ENCODE measurements around the gene BPIFB1. TPM values are rescaled to one million over a fixed set of nuclear protein-coding genes. Genes with fewer than 3 reads are reported as not detected.

BPIFB1 gene
- total and polyA plus RNA-seq, 3 experiments from 2014 or later: not detected

DNA sequence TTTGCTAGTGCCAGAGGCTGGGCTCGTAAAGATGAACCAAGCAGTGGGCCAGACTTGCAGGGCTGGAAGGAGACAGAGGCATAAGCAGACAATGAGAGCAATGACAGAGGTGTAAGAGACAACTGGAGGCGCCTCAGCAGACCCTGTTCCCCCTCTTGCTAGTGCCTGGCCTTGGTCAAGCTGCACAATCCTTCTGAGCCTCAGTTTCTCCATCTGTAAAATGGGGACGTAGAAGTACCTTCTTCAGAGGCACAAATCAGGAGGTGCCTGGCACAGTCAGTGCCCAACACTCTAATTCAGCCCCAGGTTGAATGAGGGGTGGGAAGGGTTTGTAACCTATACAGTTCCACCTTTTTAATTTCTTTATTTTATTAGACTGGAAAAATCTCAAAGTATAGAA lies 23.2 kb downstream of the BPIFB1 start:
- no peak overlapping the region for H3K4me3 Mint-ChIP-seq
- Histone ChIP-seq H3K4me3 (ENCODE audit: low read length) (no peak overlapping the region), H3K9me3 (ENCODE audit: low read length) (no peaks in the 10 kb centered on the region), H3K4me1 (ENCODE audit: insufficient read depth, low read length) (no peaks in the 10 kb centered on the region), H3K27ac (ENCODE audit: low read depth, low read length) (no peak overlapping the region), H3K27me3 (ENCODE audit: insufficient read depth, low read length, poor library complexity, severe bottlenecking) (no peaks in the 10 kb centered on the region), H3K36me3 (ENCODE audit: insufficient read depth, low read length) (no peaks in the 10 kb centered on the region)
- H3K9me3 Mint-ChIP-seq: no peaks in the 10 kb centered on the region
- H3K36me3 Mint-ChIP-seq: no peaks in the 10 kb centered on the region
- no peak for DNase-seq
- POLR2A ChIA-PET: no interaction called here
- no peaks in the 10 kb centered on the region for H3K4me1 Mint-ChIP-seq
- CTCF ChIA-PET: no interaction called here
- H3K27me3 Mint-ChIP-seq: peaks cover 2 to 3% of the 10 kb centered on the region in 2 donors
- H3K27ac Mint-ChIP-seq: no peak overlapping the region

- Histone ChIP-seq H3K4me1 (ENCODE audit: insufficient read depth, low read length) (no peaks in the 10 kb centered on the region), H3K27me3 (ENCODE audit: insufficient read depth, low read length, poor library complexity, severe bottlenecking) (no peaks in the 10 kb centered on the region), H3K9me3 (ENCODE audit: low read length) (no peaks in the 10 kb centered on the region), H3K27ac (ENCODE audit: low read depth, low read length) (no peak overlapping the region), H3K36me3 (ENCODE audit: insufficient read depth, low read length) (no peaks in the 10 kb centered on the region), H3K4me3 (ENCODE audit: low read length) (no peak overlapping the region)
- no peak overlapping the region for H3K4me3 Mint-ChIP-seq
- no peaks in the 10 kb centered on the region for H3K9me3 Mint-ChIP-seq
- DNase-seq: no peak
- ChIA-PET CTCF (no interaction called here), POLR2A (no interaction called here)
- no peaks in the 10 kb centered on the region for H3K36me3 Mint-ChIP-seq
- H3K27me3 Mint-ChIP-seq: peaks cover 2 to 3% of the 10 kb centered on the region in 2 donors
- H3K4me1 Mint-ChIP-seq: no peaks in the 10 kb centered on the region
- no peak overlapping the region for H3K27ac Mint-ChIP-seq
These were observed 23.8 kb downstream of the BPIFB1 start for GRCh38 chr20:33306807-33307206.

DNA sequence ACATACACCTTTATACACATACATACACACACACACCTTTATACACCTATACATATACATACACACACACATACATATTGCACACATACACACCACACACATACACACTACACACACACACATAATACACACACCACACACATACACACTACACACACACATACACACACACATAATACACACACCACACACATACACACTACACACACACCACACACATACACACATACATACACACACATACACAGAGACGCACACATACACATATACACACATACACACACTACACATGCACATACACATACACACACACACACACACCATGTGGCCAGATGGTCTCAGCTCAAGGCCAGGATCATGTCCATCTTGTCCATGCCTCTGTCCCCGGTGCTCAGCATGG lies 25.7 kb downstream of the BPIFB1 start:
- no peaks in the 10 kb centered on the region for H3K9me3 Mint-ChIP-seq
- no peaks in the 10 kb centered on the region for H3K36me3 Mint-ChIP-seq
- CTCF ChIA-PET: no interaction called here
- Histone ChIP-seq H3K4me3 (ENCODE audit: low read length) (no peak overlapping the region), H3K9me3 (ENCODE audit: low read length) (no peaks in the 10 kb centered on the region), H3K36me3 (ENCODE audit: insufficient read depth, low read length) (no peaks in the 10 kb centered on the region), H3K4me1 (ENCODE audit: insufficient read depth, low read length) (no peaks in the 10 kb centered on the region), H3K27ac (ENCODE audit: low read depth, low read length) (no peak overlapping the region), H3K27me3 (ENCODE audit: insufficient read depth, low read length, poor library complexity, severe bottlenecking) (no peaks in the 10 kb centered on the region)
- H3K27me3 Mint-ChIP-seq: peaks cover 3 to 5% of the 10 kb centered on the region in 2 donors
- no peak for DNase-seq
- POLR2A ChIA-PET: no interaction called here
- no peak overlapping the region for H3K27ac Mint-ChIP-seq
- no peaks in the 10 kb centered on the region for H3K4me1 Mint-ChIP-seq
- H3K4me3 Mint-ChIP-seq: no peak overlapping the region

- Mint-ChIP-seq H3K36me3 (no peaks in the 10 kb centered on the region), H3K27ac (no peak overlapping the region), H3K27me3 (peaks cover 1 to 5% of the 10 kb centered on the region in 2 donors), H3K9me3 (no peaks in the 10 kb centered on the region), H3K4me3 (no peak overlapping the region), H3K4me1 (no peaks in the 10 kb centered on the region)
- no peaks in the 10 kb centered on the region for H3K36me3 ChIP-seq (ENCODE audit: insufficient read depth, low read length)
- H3K4me1 ChIP-seq (ENCODE audit: insufficient read depth, low read length): no peaks in the 10 kb centered on the region
- no peak for DNase-seq
- no peak overlapping the region for H3K4me3 ChIP-seq (ENCODE audit: low read length)
- ChIA-PET CTCF (no interaction called here), POLR2A (no interaction called here)
- no peak overlapping the region for H3K27ac ChIP-seq (ENCODE audit: low read depth, low read length)
- H3K27me3 ChIP-seq (ENCODE audit: insufficient read depth, low read length, poor library complexity, severe bottlenecking): no peaks in the 10 kb centered on the region
- no peaks in the 10 kb centered on the region for H3K9me3 ChIP-seq (ENCODE audit: low read length)
These were observed 26.6 kb downstream of the BPIFB1 start for GRCh38 chr20:33309631-33310030.

- Mint-ChIP-seq H3K4me3 (no peak overlapping the region), H3K9me3 (no peaks in the 10 kb centered on the region), H3K4me1 (no peaks in the 10 kb centered on the region), H3K27me3 (peaks cover 1 to 5% of the 10 kb centered on the region in 2 donors), H3K36me3 (no peaks in the 10 kb centered on the region), H3K27ac (no peak overlapping the region)
- Histone ChIP-seq H3K9me3 (ENCODE audit: low read length) (no peaks in the 10 kb centered on the region), H3K27ac (ENCODE audit: low read depth, low read length) (no peak overlapping the region), H3K36me3 (ENCODE audit: insufficient read depth, low read length) (no peaks in the 10 kb centered on the region), H3K4me1 (ENCODE audit: insufficient read depth, low read length) (no peaks in the 10 kb centered on the region), H3K4me3 (ENCODE audit: low read length) (no peak overlapping the region), H3K27me3 (ENCODE audit: insufficient read depth, low read length, poor library complexity, severe bottlenecking) (no peaks in the 10 kb centered on the region)
- no peak for DNase-seq
- CTCF ChIA-PET: no interaction called here
- POLR2A ChIA-PET: no interaction called here
These were observed 27.4 kb downstream of the BPIFB1 start for GRCh38 chr20:33310327-33310899.

GRCh38 chr20:33311011-33311410 lies 28.0 kb downstream of the BPIFB1 start:
- Mint-ChIP-seq H3K4me1 (no peaks in the 10 kb centered on the region), H3K4me3 (no peak overlapping the region), H3K27ac (no peak overlapping the region), H3K9me3 (no peaks in the 10 kb centered on the region), H3K36me3 (no peaks in the 10 kb centered on the region), H3K27me3 (peaks cover 1 to 5% of the 10 kb centered on the region in 2 donors)
- H3K27ac ChIP-seq (ENCODE audit: low read depth, low read length): no peak overlapping the region
- H3K4me1 ChIP-seq (ENCODE audit: insufficient read depth, low read length): no peaks in the 10 kb centered on the region
- no peaks in the 10 kb centered on the region for H3K27me3 ChIP-seq (ENCODE audit: insufficient read depth, low read length, poor library complexity, severe bottlenecking)
- H3K36me3 ChIP-seq (ENCODE audit: insufficient read depth, low read length): no peaks in the 10 kb centered on the region
- no peak for DNase-seq
- no peaks in the 10 kb centered on the region for H3K9me3 ChIP-seq (ENCODE audit: low read length)
- POLR2A ChIA-PET: no interaction called here
- CTCF ChIA-PET: no interaction called here
- H3K4me3 ChIP-seq (ENCODE audit: low read length): no peak overlapping the region

GRCh38 chr20:33311996-33312395 lies 29.0 kb downstream of the BPIFB1 start:
- H3K9me3 Mint-ChIP-seq: no peaks in the 10 kb centered on the region
- CTCF ChIA-PET: no interaction called here

GRCh38 chr20:33312583-33312982 lies 29.6 kb downstream of the BPIFB1 start:
- H3K9me3 ChIP-seq (ENCODE audit: low read length): no peaks in the 10 kb centered on the region
- H3K9me3 Mint-ChIP-seq: no peaks in the 10 kb centered on the region
- no peaks in the 10 kb centered on the region for H3K36me3 ChIP-seq (ENCODE audit: insufficient read depth, low read length)
- H3K27me3 ChIP-seq (ENCODE audit: insufficient read depth, low read length, poor library complexity, severe bottlenecking): peaks cover 2% of the 10 kb centered on the region
- H3K27ac ChIP-seq (ENCODE audit: low read depth, low read length): no peak overlapping the region
- H3K4me3 Mint-ChIP-seq: no peak overlapping the region
- no peak for DNase-seq
- POLR2A ChIA-PET: no interaction called here
- peaks cover 12 to 18% of the 10 kb centered on the region in 2 donors for H3K27me3 Mint-ChIP-seq
- no peaks in the 10 kb centered on the region for H3K4me1 ChIP-seq (ENCODE audit: insufficient read depth, low read length)
- no peaks in the 10 kb centered on the region for H3K36me3 Mint-ChIP-seq
- H3K4me1 Mint-ChIP-seq: no peaks in the 10 kb centered on the region
- H3K27ac Mint-ChIP-seq: peak overlapping the region in 1 of 8 donors; percentile 38
- CTCF ChIA-PET: no interaction called here
- H3K4me3 ChIP-seq (ENCODE audit: low read length): no peak overlapping the region

More at GRCh38 chr20:33311996-33312395, 29.0 kb downstream of the BPIFB1 start:
- H3K27ac Mint-ChIP-seq: no peak overlapping the region
- DNase-seq: no peak
- no peaks in the 10 kb centered on the region for H3K4me1 Mint-ChIP-seq
- H3K4me1 ChIP-seq (ENCODE audit: insufficient read depth, low read length): no peaks in the 10 kb centered on the region
- H3K27me3 Mint-ChIP-seq: peaks cover 6 to 12% of the 10 kb centered on the region in 2 donors
- no peaks in the 10 kb centered on the region for H3K27me3 ChIP-seq (ENCODE audit: insufficient read depth, low read length, poor library complexity, severe bottlenecking)
- no peak overlapping the region for H3K4me3 Mint-ChIP-seq
- POLR2A ChIA-PET: no interaction called here
- no peaks in the 10 kb centered on the region for H3K36me3 Mint-ChIP-seq
- no peaks in the 10 kb centered on the region for H3K36me3 ChIP-seq (ENCODE audit: insufficient read depth, low read length)
- no peak overlapping the region for H3K27ac ChIP-seq (ENCODE audit: low read depth, low read length)
- H3K4me3 ChIP-seq (ENCODE audit: low read length): no peak overlapping the region
- no peaks in the 10 kb centered on the region for H3K9me3 ChIP-seq (ENCODE audit: low read length)

All from CD8-positive, alpha-beta memory T cell (primary cell).